HEK293T (cell line): ENCODE results near the gene FGF3.

Source experiments
- ARNT ChIP-seq: fragments of 450-650 bp; IDR thresholded peaks from 2 replicates; pipeline ENCODE4 v1.6.1; 2017; ENCODE audit warnings: mild to moderate bottlenecking
- BHLHE40 ChIP-seq: fragments of 450-650 bp; IDR thresholded peaks from 2 replicates; pipeline ENCODE4 v1.6.1; 2016; ENCODE audit warnings: mild to moderate bottlenecking, moderate library complexity, borderline replicate concordance
- CTBP1 ChIP-seq: fragments of 450-650 bp; IDR thresholded peaks from 2 replicates; pipeline ENCODE4 v1.6.1; 2016; ENCODE audit warnings: borderline replicate concordance
- FOXA1 ChIP-seq: fragments of 450-650 bp; IDR thresholded peaks from 2 replicates; pipeline ENCODE4 v1.6.1; 2016; ENCODE audit warnings: mild to moderate bottlenecking
- FOXM1 ChIP-seq: fragments of 450-650 bp; IDR thresholded peaks from 2 replicates; pipeline ENCODE4 v1.6.1; 2017; ENCODE audit warnings: mild to moderate bottlenecking, borderline replicate concordance
- HDGF ChIP-seq: fragments of 450-650 bp; IDR thresholded peaks from 2 replicates; pipeline ENCODE4 v1.6.1; 2017; ENCODE audit warnings: antibody characterized with exemption, borderline replicate concordance
- SP1 ChIP-seq: fragments of 450-650 bp; IDR thresholded peaks from 2 replicates; pipeline ENCODE4 v1.6.1; 2017
- SUZ12 ChIP-seq: fragments of 450-650 bp; IDR thresholded peaks from 2 replicates; pipeline ENCODE4 v1.6.1; 2016; ENCODE audit warnings: mild to moderate bottlenecking
- TARDBP ChIP-seq: fragments of 450-650 bp; IDR thresholded peaks from 2 replicates; pipeline ENCODE4 v1.6.1; 2016

- no peak for TF ChIP-seq SP1
- no peak for TF ChIP-seq FOXA1
- TF ChIP-seq HDGF = no peak
- TF ChIP-seq BHLHE40 = no peak
- TF ChIP-seq CTBP1 = no peak
- no peak for TF ChIP-seq SUZ12
- TF ChIP-seq TARDBP = no peak
- no peak for TF ChIP-seq FOXM1
- no peak for TF ChIP-seq ARNT
Measured at GRCh38 chr11:69852056-69852455, 32.8 kb upstream of the FGF3 start.
